NB4 (cell line): Measurements from ENCODE around the gene ARHGAP15.

Experiments used
- CTCF ChIP-seq: IDR thresholded peaks from one replicate; pipeline ENCODE4 v1.5.1; 2012; ENCODE audit warnings: low read depth, low read length
- MAX ChIP-seq: IDR thresholded peaks from 2 replicates; pipeline ENCODE4 v1.6.1; 2011; ENCODE audit warnings: low read depth, low read length
- MYC ChIP-seq: IDR thresholded peaks from 2 replicates; pipeline ENCODE4 v1.6.1; 2011; ENCODE audit warnings: low read depth, low read length
- POLR2A ChIP-seq: IDR thresholded peaks from 2 replicates; pipeline ENCODE4 v1.6.1; 2011; ENCODE audit warnings: mild to moderate bottlenecking; ENCODE audit not compliant: insufficient read length; ENCODE audit errors: extremely low read depth

GRCh38 chr2:143480086-143480485 lies 350.9 kb downstream of the ARHGAP15 start:
- no peak for TF ChIP-seq CTCF
- no peak for TF ChIP-seq POLR2A
- no peak for TF ChIP-seq MAX
- TF ChIP-seq MYC = no peak
